HFFc6 (cell line): ENCODE measurements around the gene TTLL13. TPM values are rescaled to one million over a fixed set of nuclear protein-coding genes. Genes with fewer than 3 reads are reported as not detected.

Experiments
- DNase-seq: peaks from one replicate; pipeline ENCODE4 v3.0.0-alpha.2; 2018
- H3K27ac Mint-ChIP-seq: 2 replicates; pipeline ENCODE4 v1.8.0; 2020; ENCODE audit warnings: mild to moderate bottlenecking, mixed read lengths
- H3K27me3 Mint-ChIP-seq: 2 replicates; pipeline ENCODE4 v1.8.0; 2021; ENCODE audit warnings: mild to moderate bottlenecking, moderate library complexity, mixed read lengths; ENCODE audit not compliant: insufficient read depth
- H3K36me3 Mint-ChIP-seq: 2 replicates; pipeline ENCODE4 v1.8.0; 2021; ENCODE audit warnings: low read depth, mixed read lengths
- H3K4me1 Mint-ChIP-seq: 2 replicates; pipeline ENCODE4 v1.8.0; 2020; ENCODE audit warnings: low read depth, mixed read lengths
- H3K4me3 Mint-ChIP-seq: 2 replicates; pipeline ENCODE4 v1.8.0; 2020; ENCODE audit warnings: mild to moderate bottlenecking, moderate library complexity, mixed read lengths
- H3K9me3 Mint-ChIP-seq: 2 replicates; pipeline ENCODE4 v1.8.0; 2020; ENCODE audit warnings: mild to moderate bottlenecking, mixed read lengths
- CTCF ChIP-seq: fragments of 200-600 bp; sonication (generic); IDR thresholded peaks from 2 replicates; pipeline ENCODE4 v1.5.0; 2021; ENCODE audit warnings: antibody characterized with exemption, mild to moderate bottlenecking
- total RNA-seq, 6 experiments: library from RNA; stranded (reverse); fragmentation: NEBNext Ultra II Directional; extraction: Animal tissue kit (Norgen Biotek cat#: 25700); gene quantifications; 2 replicates in 1 of 6; 3 replicates in 5 of 6; pipeline ENCODE4 v1.2.3, GENCODE V29; 2021

The TTLL13 gene
- total RNA-seq, 6 experiments from 2014 or later = 0.07 to 0.14 TPM; not detected in 4

GRCh38 chr15:90305932-90306331 lies 56.6 kb downstream of the TTLL13 start:
- Mint-ChIP-seq H3K27ac (no peak overlapping the region), H3K4me1 (peaks cover 19% of the 10 kb centered on the region), H3K27me3 (peaks cover 2% of the 10 kb centered on the region; the same call in 1 of the 2 replicates), H3K36me3 (no peaks in the 10 kb centered on the region), H3K4me3 (no peak overlapping the region), H3K9me3 (no peaks in the 10 kb centered on the region)
- DNase-seq = no peak
- TF ChIP-seq CTCF = no peak

DNA sequence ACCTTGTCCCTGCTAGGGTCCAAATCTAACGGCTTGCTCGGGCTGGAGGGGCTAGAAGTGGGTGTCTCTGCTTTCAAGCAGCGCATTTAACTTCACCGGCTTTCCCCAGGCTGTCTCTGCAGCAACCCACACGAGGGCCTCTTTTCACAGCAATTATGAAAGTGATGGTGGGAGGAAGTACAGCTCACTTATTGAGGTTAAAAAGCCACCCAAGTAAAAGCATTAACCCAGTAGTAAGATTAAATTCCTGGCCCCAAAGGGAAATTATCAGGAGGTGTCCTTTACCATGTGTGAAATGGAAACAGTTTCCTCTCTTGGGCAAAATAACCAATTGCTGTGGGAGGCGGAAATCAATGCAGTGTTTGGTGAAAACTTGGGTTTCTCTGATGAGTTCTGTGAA lies 57.2 kb downstream of the TTLL13 start:
- Mint-ChIP-seq H3K9me3 (no peaks in the 10 kb centered on the region), H3K36me3 (no peaks in the 10 kb centered on the region), H3K4me1 (peaks cover 13% of the 10 kb centered on the region), H3K4me3 (no peak overlapping the region), H3K27me3 (peaks cover 2% of the 10 kb centered on the region; the same call in 1 of the 2 replicates), H3K27ac (no peak overlapping the region)
- no peak for DNase-seq
- no peak for TF ChIP-seq CTCF

DNA sequence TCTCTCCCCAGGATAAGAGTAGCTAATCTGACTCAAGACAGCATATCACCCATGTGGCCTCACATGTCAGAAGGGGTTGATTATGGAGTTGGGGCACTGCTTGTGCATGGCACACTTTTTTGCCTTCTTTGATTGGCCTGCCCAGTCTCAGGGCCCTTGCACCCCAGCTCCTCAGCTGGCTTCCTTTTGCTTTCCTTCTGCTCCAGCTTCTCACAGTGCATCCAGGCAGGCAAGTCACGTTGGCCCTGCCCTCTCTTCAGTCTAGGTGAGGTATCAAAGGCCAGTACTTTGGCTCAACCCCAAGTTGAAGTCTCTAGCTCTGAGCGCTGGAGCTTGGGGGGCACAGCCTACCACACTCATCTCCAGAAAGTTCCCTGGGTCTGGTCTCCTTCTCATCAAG lies 58.3 kb downstream of the TTLL13 start:
- H3K27me3 Mint-ChIP-seq = peaks cover 2% of the 10 kb centered on the region; the same call in 1 of the 2 replicates
- no peaks in the 10 kb centered on the region for H3K36me3 Mint-ChIP-seq
- no peak for DNase-seq
- peaks cover 7% of the 10 kb centered on the region for H3K4me1 Mint-ChIP-seq
- no peak for TF ChIP-seq CTCF
- no peak overlapping the region for H3K4me3 Mint-ChIP-seq
- no peak overlapping the region for H3K27ac Mint-ChIP-seq
- no peaks in the 10 kb centered on the region for H3K9me3 Mint-ChIP-seq

- Mint-ChIP-seq H3K4me3 (no peak overlapping the region), H3K36me3 (no peaks in the 10 kb centered on the region), H3K27me3 (peaks cover 7% of the 10 kb centered on the region), H3K4me1 (peaks cover 7% of the 10 kb centered on the region), H3K9me3 (no peaks in the 10 kb centered on the region), H3K27ac (no peak overlapping the region)
- TF ChIP-seq CTCF = no peak
- no peak for DNase-seq
Measured at GRCh38 chr15:90309020-90309419, 59.7 kb downstream of the TTLL13 start.

Other genes starting within 250 kb of the TTLL13 start
- gene ZNF710, start 248.2 kb upstream of the TTLL13 start, total RNA-seq = 10 to 100 TPM; 17.6 to 23.3 (median 20.3) TPM
- gene IDH2, start 147.1 kb upstream of the TTLL13 start, total RNA-seq = 10 to 100 TPM; 26.3 to 32.4 (median 28.9) TPM
- 1 to 10 TPM; 5.6 to 7.7 (median 7.2) TPM for gene SEMA4B, start 48.2 kb upstream of the TTLL13 start, total RNA-seq
- gene CIB1, start 15.6 kb upstream of the TTLL13 start, total RNA-seq = 10 to 100 TPM; 73.5 to 82.2 (median 76.9) TPM
- gene GDPGP1, start 15.3 kb upstream of the TTLL13 start, total RNA-seq = 1 to 10 TPM; 4.5 to 6.3 (median 5.2) TPM
- gene NGRN, start 16.1 kb downstream of the TTLL13 start, total RNA-seq = 100 to 1,000 TPM in 1 of 6 experiments, 10 to 100 TPM in 5; 81.3 to 105 (median 83.2) TPM
- 1 to 10 TPM; 1.3 to 2.3 (median 2.1) TPM for gene ZNF774, start 102.7 kb downstream of the TTLL13 start, total RNA-seq
- 100 to 1,000 TPM; 172 to 201 (median 185) TPM for gene IQGAP1, start 138.7 kb downstream of the TTLL13 start, total RNA-seq